HUES64 (cell line): ENCODE data around the gene YTHDF1.
"Not testable (repeated sequence)": the region's sequence is repeated elsewhere in the genome, so short reads cannot be mapped to it uniquely, and the experiment has no call there.

ENCODE experiments used
- H3K27ac ChIP-seq: 2 replicates; pipeline ENCODE4 v1.7.0; 2013; ENCODE audit warnings: low read depth, low read length, inconsistent platforms
- H3K27me3 ChIP-seq: 2 replicates; pipeline ENCODE4 v1.6.1; 2013; ENCODE audit warnings: mild to moderate bottlenecking, low read length; ENCODE audit not compliant: insufficient read depth
- H3K36me3 ChIP-seq: 2 replicates; pipeline ENCODE4 v1.6.1; 2013; ENCODE audit warnings: mild to moderate bottlenecking, low read length; ENCODE audit not compliant: insufficient read depth
- H3K4me1 ChIP-seq: 2 replicates; pipeline ENCODE4 v1.6.1; 2013; ENCODE audit warnings: mild to moderate bottlenecking, low read length, moderate library complexity; ENCODE audit not compliant: insufficient read depth
- H3K4me3 ChIP-seq: 2 replicates; pipeline ENCODE4 v1.5.1; 2013; ENCODE audit warnings: mild to moderate bottlenecking, low read length, moderate library complexity
- H3K9ac ChIP-seq: 2 replicates; pipeline ENCODE4 v1.6.1; 2013; ENCODE audit warnings: mild to moderate bottlenecking, low read depth, low read length
- H3K9me3 ChIP-seq: 2 replicates; pipeline ENCODE4 v1.6.1; 2013; ENCODE audit warnings: low read depth, low read length; ENCODE audit not compliant: insufficient read depth
- WGBS: fragments of 150-250, 120-280 bp; methylation state at CpG from one replicate; pipeline ENCODE4 v1.1.7; 2013; ENCODE audit warnings: missing lambda C conversion rate; 5-methylcytosine and 5-hydroxymethylcytosine counted together

The YTHDF1 gene

GRCh38 chr20:63225082-63225454 lies 9.1 kb upstream of the YTHDF1 start:
- H3K27me3 ChIP-seq = no peaks in the 10 kb centered on the region
- H3K4me3 ChIP-seq = no peak overlapping the region
- H3K4me1 ChIP-seq = peaks cover 10% of the 10 kb centered on the region; the same call in 1 of the 2 replicates
- no peak overlapping the region for H3K9ac ChIP-seq
- no peaks in the 10 kb centered on the region for H3K36me3 ChIP-seq
- no peak overlapping the region for H3K27ac ChIP-seq
- no peaks in the 10 kb centered on the region for H3K9me3 ChIP-seq
- 86% methylated on average over 7 of the region's 7 CpGs for WGBS

- Histone ChIP-seq H3K4me1 (0 out of 2 replicates have a peak, but pooled peaks cover 5% of the 10 kb centered on the region), H3K27ac (no peak overlapping the region), H3K9me3 (no peaks in the 10 kb centered on the region), H3K4me3 (no peak overlapping the region), H3K27me3 (no peaks in the 10 kb centered on the region), H3K9ac (no peak overlapping the region), H3K36me3 (no peaks in the 10 kb centered on the region)
- 60% methylated on average over 16 of the region's 16 CpGs for WGBS
Measured at GRCh38 chr20:63224412-63225081, 8.6 kb upstream of the YTHDF1 start.

GRCh38 chr20:63223826-63224207 lies 7.9 kb upstream of the YTHDF1 start:
- Histone ChIP-seq H3K36me3 (no peaks in the 10 kb centered on the region), H3K27me3 (no peaks in the 10 kb centered on the region), H3K9me3 (no peaks in the 10 kb centered on the region), H3K9ac (no peak overlapping the region), H3K4me3 (no peak overlapping the region), H3K27ac (no peak overlapping the region), H3K4me1 (0 out of 2 replicates have a peak, but pooled peaks cover 4% of the 10 kb centered on the region)
- 68% methylated on average over 6 of the region's 6 CpGs for WGBS

- H3K27me3 ChIP-seq = no peaks in the 10 kb centered on the region
- 59% methylated on average over 12 of the region's 12 CpGs for WGBS
Measured at GRCh38 chr20:63223121-63223825, 7.3 kb upstream of the YTHDF1 start.

GRCh38 chr20:63222541-63222940 lies 6.6 kb upstream of the YTHDF1 start:
- Histone ChIP-seq H3K9me3 (no peaks in the 10 kb centered on the region), H3K9ac (no peak overlapping the region), H3K4me3 (no peak overlapping the region), H3K36me3 (no peaks in the 10 kb centered on the region), H3K27me3 (no peaks in the 10 kb centered on the region), H3K27ac (no peak overlapping the region), H3K4me1 (0 out of 2 replicates have a peak, but pooled peaks cover 4% of the 10 kb centered on the region)
- WGBS = 79% methylated on average over 7 of the region's 7 CpGs

More at GRCh38 chr20:63223121-63223825, 7.3 kb upstream of the YTHDF1 start:
- Histone ChIP-seq H3K36me3 (no peaks in the 10 kb centered on the region), H3K9ac (no peak overlapping the region), H3K4me1 (0 out of 2 replicates have a peak, but pooled peaks cover 4% of the 10 kb centered on the region), H3K9me3 (no peaks in the 10 kb centered on the region), H3K27ac (no peak overlapping the region), H3K4me3 (no peak overlapping the region)

- H3K27ac ChIP-seq, H3K4me1 ChIP-seq, H3K36me3 ChIP-seq, H3K9ac ChIP-seq, H3K4me3 ChIP-seq, H3K9me3 ChIP-seq, H3K27me3 ChIP-seq: not testable (repeated sequence)
- 67% methylated on average over 11 of the region's 12 CpGs for WGBS
Measured at GRCh38 chr20:63221400-63222053, 5.6 kb upstream of the YTHDF1 start.

- no peak overlapping the region for H3K27ac ChIP-seq
- H3K4me1 ChIP-seq = peaks cover 5% of the 10 kb centered on the region; the same call in 1 of the 2 replicates
- no peak overlapping the region for H3K4me3 ChIP-seq
- WGBS = 74% methylated on average over 9 of the region's 9 CpGs
- no peaks in the 10 kb centered on the region for H3K9me3 ChIP-seq
- H3K27me3 ChIP-seq = no peaks in the 10 kb centered on the region
- no peaks in the 10 kb centered on the region for H3K36me3 ChIP-seq
- no peak overlapping the region for H3K9ac ChIP-seq
Measured at GRCh38 chr20:63220696-63221399, 4.9 kb upstream of the YTHDF1 start.

GRCh38 chr20:63219866-63220521 lies 4.1 kb upstream of the YTHDF1 start:
- Histone ChIP-seq H3K27me3 (no peaks in the 10 kb centered on the region), H3K9me3 (no peaks in the 10 kb centered on the region), H3K9ac (no peak overlapping the region), H3K4me1 (peaks cover 5% of the 10 kb centered on the region; the same call in 1 of the 2 replicates), H3K27ac (no peak overlapping the region), H3K4me3 (no peak overlapping the region), H3K36me3 (no peaks in the 10 kb centered on the region)
- 89% methylated on average over 25 of the region's 25 CpGs for WGBS

GRCh38 chr20:63219447-63219821 lies 3.5 kb upstream of the YTHDF1 start:
- Histone ChIP-seq H3K9ac (no peak overlapping the region), H3K9me3 (no peaks in the 10 kb centered on the region), H3K36me3 (peaks cover 5% of the 10 kb centered on the region), H3K27me3 (no peaks in the 10 kb centered on the region), H3K27ac (no peak overlapping the region), H3K4me3 (no peak overlapping the region), H3K4me1 (peaks cover 11% of the 10 kb centered on the region)
- WGBS = 90% methylated on average over 8 of the region's 8 CpGs

GRCh38 chr20:63218701-63219446 lies 2.9 kb upstream of the YTHDF1 start:
- WGBS = 86% methylated on average over 13 of the region's 13 CpGs
- Histone ChIP-seq H3K9ac (no peak overlapping the region), H3K9me3 (no peaks in the 10 kb centered on the region)

More at GRCh38 chr20:63218701-63219446, 2.9 kb upstream of the YTHDF1 start:
- H3K27me3 ChIP-seq = no peaks in the 10 kb centered on the region
- no peak overlapping the region for H3K4me3 ChIP-seq
- H3K4me1 ChIP-seq = peaks cover 11% of the 10 kb centered on the region
- H3K27ac ChIP-seq = no peak overlapping the region
- peaks cover 11% of the 10 kb centered on the region for H3K36me3 ChIP-seq
